ENCODE data around the gene DLK2. TPM values are rescaled to one million over a fixed set of nuclear protein-coding genes. Genes with fewer than 3 reads are reported as not detected.
"Not testable (repeated sequence)": the region's sequence is repeated elsewhere in the genome, so short reads cannot be mapped to it uniquely, and the experiment has no call there.

Gene DLK2
- total and polyA plus RNA-seq, 3 experiments from 2014 or later, result 1.4 to 1.9 (median 1.9) TPM

DNA sequence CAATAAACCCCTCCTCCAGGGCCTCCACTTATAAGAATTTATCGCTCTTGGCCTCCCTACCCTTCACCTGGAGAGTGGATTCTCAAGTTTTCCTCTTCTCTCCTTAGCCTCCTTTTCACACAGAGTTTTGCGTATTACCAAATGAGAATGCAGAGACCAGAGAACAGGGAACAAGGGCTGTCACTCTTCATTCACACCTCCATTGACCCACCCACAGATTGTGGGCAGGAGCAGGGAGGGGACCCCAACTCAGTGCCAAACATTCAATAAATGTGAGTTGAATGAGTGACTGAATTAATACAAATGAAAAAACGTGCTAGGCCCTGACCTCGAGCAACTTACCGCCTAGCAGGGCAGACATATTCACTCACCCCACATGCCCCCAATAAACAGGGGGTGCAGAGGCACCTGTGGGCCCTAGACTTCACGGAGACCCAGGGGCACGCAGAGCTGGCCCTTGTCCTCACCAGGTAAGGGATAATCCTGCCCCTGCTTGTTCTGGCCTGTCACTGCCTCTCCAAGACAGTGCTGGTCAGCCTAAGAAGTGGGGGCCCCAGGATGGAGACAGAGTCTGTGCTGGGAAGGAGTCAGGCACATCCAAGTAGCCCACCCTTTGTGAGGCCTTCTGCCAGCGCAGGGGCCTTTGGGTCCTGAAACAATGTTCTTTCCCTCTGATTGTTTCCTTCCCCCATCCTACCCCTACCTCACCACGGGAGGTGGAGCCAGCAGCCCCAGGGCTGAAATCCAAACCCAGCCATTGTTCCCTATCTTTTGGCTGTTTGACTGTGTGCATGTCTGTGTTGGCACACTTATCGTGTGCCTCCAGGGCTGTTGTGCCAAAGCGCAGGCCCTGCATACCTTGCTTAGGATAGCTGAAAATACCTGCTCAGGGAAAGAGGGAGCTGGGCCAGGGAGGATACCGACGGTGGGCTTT, 13.7 kb upstream of the DLK2 start:
- POLR2A ChIA-PET, result no interaction called here
- H3K36me3 Mint-ChIP-seq, result no peaks in the 10 kb centered on the region
- Histone ChIP-seq H3K27me3 (ENCODE audit: insufficient read depth, low read length, poor library complexity, severe bottlenecking) (peaks cover 11% of the 10 kb centered on the region), H3K4me1 (ENCODE audit: insufficient read depth, low read length) (no peaks in the 10 kb centered on the region), H3K36me3 (ENCODE audit: insufficient read depth, low read length) (no peaks in the 10 kb centered on the region), H3K27ac (ENCODE audit: low read depth, low read length) (no peak overlapping the region), H3K4me3 (ENCODE audit: low read length) (no peak overlapping the region), H3K9me3 (ENCODE audit: low read length) (no peaks in the 10 kb centered on the region)
- peaks cover 23 to 39% of the 10 kb centered on the region in 2 donors for H3K27me3 Mint-ChIP-seq
- H3K27ac Mint-ChIP-seq, result peak overlapping the region in 1 of 8 donors; percentile 41
- H3K9me3 Mint-ChIP-seq, result no peaks in the 10 kb centered on the region
- H3K4me1 Mint-ChIP-seq, result no peaks in the 10 kb centered on the region
- DNase-seq, result no peak
- CTCF ChIA-PET, result interaction anchor here (0.9 to 1.2 kb wide), 2 partner anchors 10 to 239 kb away, joined by 3 to 4 read pairs; no protein-coding TSS in a partner anchor
- H3K4me3 Mint-ChIP-seq, result no peak overlapping the region

GRCh38 chr6:43468240-43468639, 12.9 kb upstream of the DLK2 start:
- Mint-ChIP-seq H3K36me3 (no peaks in the 10 kb centered on the region), H3K4me3 (no peak overlapping the region), H3K27ac (no peak overlapping the region), H3K27me3 (peaks cover 28 to 39% of the 10 kb centered on the region in 2 donors), H3K9me3 (no peaks in the 10 kb centered on the region), H3K4me1 (no peaks in the 10 kb centered on the region)
- H3K27me3 ChIP-seq (ENCODE audit: insufficient read depth, low read length, poor library complexity, severe bottlenecking), result peaks cover 11% of the 10 kb centered on the region
- no peak overlapping the region for H3K4me3 ChIP-seq (ENCODE audit: low read length)
- DNase-seq, result no peak
- H3K27ac ChIP-seq (ENCODE audit: low read depth, low read length), result no peak overlapping the region
- no peaks in the 10 kb centered on the region for H3K9me3 ChIP-seq (ENCODE audit: low read length)
- no peaks in the 10 kb centered on the region for H3K4me1 ChIP-seq (ENCODE audit: insufficient read depth, low read length)
- H3K36me3 ChIP-seq (ENCODE audit: insufficient read depth, low read length), result no peaks in the 10 kb centered on the region
- ChIA-PET POLR2A (no interaction called here), CTCF (interaction anchor here (1.2 kb wide), 1 partner anchor 238 kb away, joined by 3 read pairs; no protein-coding TSS in a partner anchor)

DNA sequence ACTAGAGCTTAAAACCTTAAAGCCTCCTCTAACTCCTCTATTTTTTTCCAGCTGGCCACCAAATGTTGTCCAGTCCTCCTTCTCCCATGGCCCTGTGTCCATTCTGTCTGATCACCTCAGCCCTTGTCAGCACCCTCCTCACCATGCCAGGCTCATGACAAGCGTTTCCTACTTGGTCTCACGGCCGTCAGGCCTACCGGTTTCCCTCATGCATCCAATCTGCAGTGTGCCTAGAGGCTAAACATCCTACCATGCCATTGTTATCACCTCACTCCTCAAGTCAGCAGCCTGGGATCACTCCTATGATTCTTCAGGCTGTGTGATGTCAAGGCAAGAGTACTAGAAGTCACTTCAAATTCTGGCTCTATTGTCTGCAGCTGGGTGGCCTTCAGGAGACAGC, 12.4 kb upstream of the DLK2 start:
- Mint-ChIP-seq H3K4me1 (no peaks in the 10 kb centered on the region), H3K9me3 (no peaks in the 10 kb centered on the region), H3K36me3 (no peaks in the 10 kb centered on the region), H3K27ac (peak overlapping the region in 1 of 8 donors; percentile 54), H3K4me3 (no peak overlapping the region), H3K27me3 (peaks cover 31 to 43% of the 10 kb centered on the region in 2 donors)
- no peaks in the 10 kb centered on the region for H3K4me1 ChIP-seq (ENCODE audit: insufficient read depth, low read length)
- H3K27ac ChIP-seq (ENCODE audit: low read depth, low read length), result no peak overlapping the region
- ChIA-PET CTCF (interaction anchor here (1.2 kb wide), 1 partner anchor 238 kb away, joined by 3 read pairs; no protein-coding TSS in a partner anchor), POLR2A (no interaction called here)
- no peak overlapping the region for H3K4me3 ChIP-seq (ENCODE audit: low read length)
- no peaks in the 10 kb centered on the region for H3K36me3 ChIP-seq (ENCODE audit: insufficient read depth, low read length)
- no peaks in the 10 kb centered on the region for H3K9me3 ChIP-seq (ENCODE audit: low read length)
- H3K27me3 ChIP-seq (ENCODE audit: insufficient read depth, low read length, poor library complexity, severe bottlenecking), result peaks cover 11% of the 10 kb centered on the region
- DNase-seq, result no peak

DNA sequence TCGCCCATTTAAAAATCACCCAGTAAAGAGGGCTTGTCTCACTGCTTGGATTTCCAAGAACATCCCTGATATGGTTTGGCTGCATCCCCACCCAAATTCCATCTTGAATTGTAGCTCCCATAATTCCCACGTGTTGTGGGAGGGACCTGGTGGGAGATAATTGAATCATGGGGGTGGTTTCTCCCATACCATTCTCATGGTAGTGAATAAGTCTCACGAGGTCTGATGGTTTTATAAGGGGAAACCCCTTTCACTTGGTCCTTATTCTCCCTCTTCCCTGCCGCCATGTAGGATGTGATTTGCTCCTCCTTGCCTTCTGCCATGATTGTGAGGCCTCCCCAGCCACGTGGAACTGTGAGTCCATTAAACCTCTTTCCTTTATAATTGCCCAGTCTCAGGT, 11.9 kb upstream of the DLK2 start:
- H3K36me3 Mint-ChIP-seq; H3K4me3 ChIP-seq (ENCODE audit: low read length); H3K4me1 ChIP-seq (ENCODE audit: insufficient read depth, low read length); H3K27ac ChIP-seq (ENCODE audit: low read depth, low read length); DNase-seq; H3K4me3 Mint-ChIP-seq; H3K36me3 ChIP-seq (ENCODE audit: insufficient read depth, low read length); H3K4me1 Mint-ChIP-seq; H3K27ac Mint-ChIP-seq; H3K9me3 Mint-ChIP-seq; POLR2A ChIA-PET; H3K9me3 ChIP-seq (ENCODE audit: low read length): not testable (repeated sequence)
- peaks cover 11% of the 10 kb centered on the region for H3K27me3 ChIP-seq (ENCODE audit: insufficient read depth, low read length, poor library complexity, severe bottlenecking)
- CTCF ChIA-PET, result interaction anchor here (1.2 kb wide), 1 partner anchor 237 kb away, joined by 3 read pairs; no protein-coding TSS in a partner anchor
- peaks cover 34 to 48% of the 10 kb centered on the region in 2 donors for H3K27me3 Mint-ChIP-seq

DNA sequence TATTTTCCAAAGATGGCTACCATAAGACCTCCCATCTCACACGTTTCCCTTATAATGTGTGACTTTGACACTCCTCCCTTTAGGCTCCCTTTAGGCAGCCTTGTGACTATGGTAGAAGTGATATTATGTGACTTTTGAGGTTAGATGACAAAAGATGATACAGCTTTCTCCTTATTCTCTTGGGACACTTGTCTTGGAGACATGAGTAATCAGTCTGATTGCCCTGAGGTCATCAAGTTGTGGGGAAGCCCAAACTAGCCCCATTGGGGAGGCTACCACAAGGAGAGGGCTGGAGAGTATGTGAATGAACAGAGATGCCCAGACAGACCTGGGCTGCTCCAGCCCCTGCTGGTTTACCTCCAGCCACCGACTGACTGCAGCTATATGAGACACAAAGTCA, 10.6 kb upstream of the DLK2 start:
- H3K27me3 ChIP-seq (ENCODE audit: insufficient read depth, low read length, poor library complexity, severe bottlenecking), result peaks cover 11% of the 10 kb centered on the region
- no peaks in the 10 kb centered on the region for H3K9me3 Mint-ChIP-seq
- no peak overlapping the region for H3K27ac ChIP-seq (ENCODE audit: low read depth, low read length)
- CTCF ChIA-PET, result interaction anchor here (2.0 kb wide), 1 partner anchor 11 kb away, joined by 6 read pairs; the partner anchor contains the start of gene DLK2
- H3K36me3 Mint-ChIP-seq, result no peaks in the 10 kb centered on the region
- H3K4me3 Mint-ChIP-seq, result no peak overlapping the region
- H3K9me3 ChIP-seq (ENCODE audit: low read length), result no peaks in the 10 kb centered on the region
- no peak for DNase-seq
- POLR2A ChIA-PET, result no interaction called here
- no peak overlapping the region for H3K4me3 ChIP-seq (ENCODE audit: low read length)
- no peaks in the 10 kb centered on the region for H3K4me1 Mint-ChIP-seq
- peaks cover 37 to 47% of the 10 kb centered on the region in 2 donors for H3K27me3 Mint-ChIP-seq
- no peaks in the 10 kb centered on the region for H3K36me3 ChIP-seq (ENCODE audit: insufficient read depth, low read length)
- H3K4me1 ChIP-seq (ENCODE audit: insufficient read depth, low read length), result no peaks in the 10 kb centered on the region
- no peak overlapping the region for H3K27ac Mint-ChIP-seq

DNA sequence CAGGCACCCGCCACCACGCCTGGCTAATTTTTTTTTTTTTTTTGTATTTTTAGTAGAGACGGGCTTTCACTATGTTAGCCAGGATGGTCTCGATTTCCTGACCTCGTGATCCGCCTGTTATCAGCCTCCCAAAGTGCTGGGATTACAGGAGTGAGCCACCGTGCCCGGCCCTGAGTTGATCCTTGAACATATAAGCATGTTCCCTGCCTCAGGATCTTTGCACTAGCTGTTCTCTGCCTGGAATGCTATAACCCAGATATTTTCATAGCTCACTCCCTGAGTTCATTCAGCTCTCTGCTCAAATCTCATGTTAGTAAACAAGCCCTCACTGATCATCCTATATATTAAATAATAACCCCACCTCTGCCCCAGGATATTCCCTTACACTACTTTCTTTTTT, 9.0 kb upstream of the DLK2 start:
- H3K4me1 Mint-ChIP-seq, result no peaks in the 10 kb centered on the region
- H3K4me3 Mint-ChIP-seq, result no peak overlapping the region
- Histone ChIP-seq H3K9me3 (ENCODE audit: low read length) (no peaks in the 10 kb centered on the region), H3K4me1 (ENCODE audit: insufficient read depth, low read length) (no peaks in the 10 kb centered on the region), H3K27ac (ENCODE audit: low read depth, low read length) (no peak overlapping the region), H3K27me3 (ENCODE audit: insufficient read depth, low read length, poor library complexity, severe bottlenecking) (peaks cover 10% of the 10 kb centered on the region), H3K36me3 (ENCODE audit: insufficient read depth, low read length) (no peaks in the 10 kb centered on the region), H3K4me3 (ENCODE audit: low read length) (no peak overlapping the region)
- ChIA-PET POLR2A (no interaction called here), CTCF (interaction anchor here (0.7 to 2.0 kb wide), 3 partner anchors 10 to 234 kb away, joined by 3 to 6 read pairs (median 3); partner anchors contain the start of gene DLK2)
- H3K9me3 Mint-ChIP-seq, result no peaks in the 10 kb centered on the region
- peaks cover 33 to 44% of the 10 kb centered on the region in 2 donors for H3K27me3 Mint-ChIP-seq
- H3K36me3 Mint-ChIP-seq, result no peaks in the 10 kb centered on the region
- H3K27ac Mint-ChIP-seq, result no peak overlapping the region
- no peak for DNase-seq

DNA sequence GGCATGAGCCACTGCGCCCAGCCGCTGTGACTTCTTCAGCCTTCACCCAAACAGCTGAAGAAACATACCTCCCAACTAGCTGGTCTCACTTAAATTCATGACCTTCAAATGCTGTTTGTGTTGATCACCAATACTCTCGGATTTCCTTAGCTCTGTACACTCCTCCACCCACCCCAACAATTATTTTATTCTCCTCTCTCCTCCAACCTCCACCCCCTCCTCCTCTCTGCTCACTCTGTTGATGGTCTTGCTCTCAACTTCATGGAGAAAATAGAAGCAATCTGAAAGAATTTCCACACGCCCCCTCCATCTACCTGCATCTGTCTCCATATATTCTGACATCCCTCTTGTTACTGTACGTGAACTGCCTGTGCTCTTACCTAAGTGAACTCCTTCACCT, 6.6 kb upstream of the DLK2 start:
- Mint-ChIP-seq H3K27me3 (peaks cover 26 to 31% of the 10 kb centered on the region in 2 donors), H3K4me1 (peaks cover 0 to under 1% (median under 1%) of the 10 kb centered on the region in 3 donors), H3K4me3 (peak overlapping the region in 1 of 7 donors; percentile 12), H3K27ac (no peak overlapping the region), H3K9me3 (no peaks in the 10 kb centered on the region), H3K36me3 (no peaks in the 10 kb centered on the region)
- Histone ChIP-seq H3K36me3 (ENCODE audit: insufficient read depth, low read length) (no peaks in the 10 kb centered on the region), H3K27me3 (ENCODE audit: insufficient read depth, low read length, poor library complexity, severe bottlenecking) (no peaks in the 10 kb centered on the region), H3K9me3 (ENCODE audit: low read length) (no peaks in the 10 kb centered on the region), H3K27ac (ENCODE audit: low read depth, low read length) (no peak overlapping the region), H3K4me3 (ENCODE audit: low read length) (no peak overlapping the region), H3K4me1 (ENCODE audit: insufficient read depth, low read length) (no peaks in the 10 kb centered on the region)
- ChIA-PET POLR2A (no interaction called here), CTCF (no interaction called here)
- no peak for DNase-seq

- Histone ChIP-seq H3K27me3 (ENCODE audit: insufficient read depth, low read length, poor library complexity, severe bottlenecking) (no peaks in the 10 kb centered on the region), H3K9me3 (ENCODE audit: low read length) (no peaks in the 10 kb centered on the region), H3K4me1 (ENCODE audit: insufficient read depth, low read length) (peaks cover 4% of the 10 kb centered on the region), H3K4me3 (ENCODE audit: low read length) (no peak overlapping the region), H3K36me3 (ENCODE audit: insufficient read depth, low read length) (no peaks in the 10 kb centered on the region), H3K27ac (ENCODE audit: low read depth, low read length) (no peak overlapping the region)
- no peak overlapping the region for H3K27ac Mint-ChIP-seq
- no peak overlapping the region for H3K4me3 Mint-ChIP-seq
- ChIA-PET CTCF (interaction anchor here (1.3 kb wide), 1 partner anchor 9 kb away, joined by 4 read pairs; no protein-coding TSS in a partner anchor), POLR2A (no interaction called here)
- H3K4me1 Mint-ChIP-seq, result peaks cover 5 to 10% (median 9%) of the 10 kb centered on the region in 3 donors
- no peak for DNase-seq
- H3K27me3 Mint-ChIP-seq, result peaks cover 14 to 24% of the 10 kb centered on the region in 2 donors
- no peaks in the 10 kb centered on the region for H3K9me3 Mint-ChIP-seq
- H3K36me3 Mint-ChIP-seq, result peaks cover 0 to 1% (median 0%) of the 10 kb centered on the region in 3 donors
Measured at GRCh38 chr6:43460032-43460431, 4.7 kb upstream of the DLK2 start.
